SHP77 (cell line): ENCODE results near the gene SMIM22.

Experiments
- DNase-seq, 2 experiments: peaks; one replicate each; lab custom pipeline; 2025; lab: John Stamatoyannopoulos, UW

SMIM22 gene

GRCh38 chr16:4814542-4815173 lies 19.5 kb downstream of the SMIM22 start:
- no peak for DNase-seq

DNA sequence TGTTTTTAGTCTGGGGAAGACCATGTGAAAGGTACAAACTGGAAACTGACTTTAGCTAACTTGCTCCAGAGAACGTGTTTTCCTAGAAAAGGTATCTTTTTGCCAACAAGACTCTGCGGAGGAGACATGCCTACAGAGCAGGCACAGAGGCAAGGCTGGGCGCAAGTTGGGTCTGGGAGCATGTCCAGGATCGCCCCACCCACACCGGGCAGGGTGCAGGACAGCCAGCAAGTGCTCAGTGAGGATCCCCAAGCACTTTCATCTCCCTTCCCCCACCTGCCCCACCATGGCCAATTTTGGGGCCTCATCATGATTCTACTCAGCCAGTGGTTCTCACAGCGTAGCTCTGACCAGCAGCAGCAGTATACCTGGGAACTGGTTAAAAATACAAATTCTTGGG lies 25.5 kb downstream of the SMIM22 start:
- DNase-seq: no peak

- DNase-seq: no peak
Observed at GRCh38 chr16:4825196-4825595, 30.0 kb downstream of the SMIM22 start.

GRCh38 chr16:4826526-4826925 lies 31.4 kb downstream of the SMIM22 start:
- DNase-seq: no peak

GRCh38 chr16:4826980-4827379 lies 31.8 kb downstream of the SMIM22 start:
- DNase-seq: no peak

- no peak for DNase-seq
Observed at GRCh38 chr16:4828567-4829321, 33.6 kb downstream of the SMIM22 start.

GRCh38 chr16:4830408-4830807 lies 35.2 kb downstream of the SMIM22 start:
- no peak for DNase-seq

GRCh38 chr16:4831616-4832015 lies 36.4 kb downstream of the SMIM22 start:
- no peak for DNase-seq

DNA sequence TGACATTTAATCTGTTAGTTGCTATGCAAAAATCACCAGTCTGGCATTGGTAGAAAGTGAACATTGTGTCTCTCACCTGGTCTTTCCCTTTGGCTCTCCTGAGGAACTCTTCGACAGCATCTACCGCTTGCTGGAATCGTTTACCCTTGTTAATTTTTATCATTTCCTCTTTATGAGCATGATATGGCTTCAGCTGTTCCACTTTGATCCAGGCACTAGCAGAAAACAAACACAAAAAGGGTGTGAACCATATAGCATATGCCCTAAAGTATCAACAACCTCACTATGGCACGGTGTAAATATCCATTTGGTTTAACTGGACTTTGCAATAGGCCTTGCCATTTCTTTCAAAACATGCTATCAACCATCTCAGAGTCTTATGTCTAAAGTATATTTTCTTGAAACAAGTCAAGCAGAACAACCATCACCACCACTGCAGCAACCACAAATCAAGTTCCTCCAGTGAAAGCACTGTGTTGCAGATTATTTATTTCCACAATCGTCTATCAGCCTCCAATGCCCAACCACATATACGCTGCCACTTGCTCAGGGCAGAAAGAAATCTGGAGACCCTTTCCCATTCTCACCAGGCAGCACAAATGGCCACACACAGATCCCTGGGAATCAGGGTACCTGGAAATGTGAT lies 37.7 kb downstream of the SMIM22 start:
- DNase-seq: no peak

DNA sequence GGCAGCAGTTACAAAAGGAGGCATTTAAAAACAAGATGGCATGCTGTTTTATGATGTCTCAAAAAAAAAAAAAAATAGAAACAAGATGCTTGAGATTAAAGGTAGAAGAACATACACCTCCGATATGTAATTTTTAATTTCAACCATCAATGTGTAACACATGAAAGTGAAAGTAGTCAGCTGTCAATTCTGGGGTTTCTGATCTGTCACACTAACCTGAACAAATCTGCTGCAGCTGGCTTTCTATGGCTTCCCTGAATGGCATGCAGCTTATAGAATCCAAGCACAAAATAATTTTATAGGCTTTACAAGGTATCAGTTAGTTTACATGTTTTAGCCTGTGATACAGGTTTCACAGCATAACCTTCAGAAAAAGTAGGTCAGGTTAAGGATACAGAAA lies 38.4 kb downstream of the SMIM22 start:
- DNase-seq: no peak

GRCh38 chr16:4836727-4837126 lies 41.6 kb downstream of the SMIM22 start:
- DNase-seq: no peak

GRCh38 chr16:4837733-4838501 lies 42.7 kb downstream of the SMIM22 start:
- no peak for DNase-seq

DNA sequence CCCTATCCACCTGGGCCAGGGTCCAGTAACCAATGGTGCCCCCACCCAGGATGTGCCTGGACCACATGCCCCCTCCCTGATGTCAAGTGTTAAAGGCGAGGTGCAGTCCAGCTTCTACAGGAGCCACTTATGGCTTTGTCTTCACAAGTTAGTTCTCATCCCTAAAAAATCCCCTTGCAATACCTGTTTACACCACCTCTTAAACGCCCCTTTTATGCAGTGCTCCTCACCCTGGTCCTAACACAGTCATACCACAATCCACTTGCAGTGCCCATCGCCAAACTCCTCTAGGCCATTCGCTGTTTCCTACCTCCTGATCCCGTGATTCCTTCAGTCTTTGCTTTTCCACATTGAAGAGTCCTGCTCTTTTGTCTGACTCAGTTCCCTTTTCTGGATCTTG lies 44.8 kb downstream of the SMIM22 start:
- no peak for DNase-seq

DNA sequence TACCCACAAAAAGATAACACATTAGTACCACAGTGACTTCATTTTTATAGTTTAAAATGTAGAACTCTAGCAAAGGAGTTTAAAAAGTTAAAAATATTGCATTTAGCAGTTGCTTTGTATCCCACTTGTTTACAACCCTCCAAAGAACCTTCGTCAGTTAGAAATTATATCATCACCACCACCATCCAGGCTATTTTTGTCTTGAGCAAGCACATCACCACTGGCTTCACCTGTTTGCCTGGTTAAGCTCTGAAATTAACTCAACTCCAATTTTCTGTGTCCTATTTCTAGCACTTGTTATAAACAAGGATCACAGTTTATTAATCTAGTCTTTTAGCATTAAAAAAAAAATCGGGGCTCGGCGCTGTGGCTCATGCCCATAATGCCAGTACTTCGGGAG lies 45.8 kb downstream of the SMIM22 start:
- no peak for DNase-seq
